ENCODE measurements around the gene SLITRK3. TPM values are rescaled to one million over a fixed set of nuclear protein-coding genes. Genes with fewer than 3 reads are reported as not detected.

Gene SLITRK3
- total RNA-seq, 2 experiments from 2014 or later: not detected

DNA sequence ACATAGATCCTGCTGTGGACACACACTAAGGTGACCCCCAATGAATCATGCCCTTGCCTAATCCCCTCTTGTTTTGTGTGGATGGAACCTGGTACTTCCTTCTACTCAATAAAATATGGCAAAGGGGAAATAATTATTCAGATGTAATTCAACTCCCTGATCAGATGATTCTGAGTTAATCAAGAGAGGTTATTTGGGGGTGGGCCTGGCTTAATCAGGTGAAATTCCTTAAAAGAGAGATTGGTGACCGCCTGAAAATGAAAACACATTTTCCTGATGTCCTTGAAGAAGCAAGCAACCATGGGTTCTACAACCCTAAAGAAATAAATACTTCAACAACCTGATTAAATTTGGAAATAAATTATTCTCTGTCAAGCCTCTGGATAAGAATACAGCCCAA lies 8.3 kb upstream of the SLITRK3 start:
- DNase-seq (no peak), ATAC-seq (no peak)
- Mint-ChIP-seq H3K27me3 (peaks cover 1% of the 10 kb centered on the region), H3K36me3 (ENCODE audit: low read depth) (no peaks in the 10 kb centered on the region), H3K4me3 (no peak overlapping the region), H3K27ac (no peak overlapping the region), H3K4me1 (ENCODE audit: low read depth) (no peaks in the 10 kb centered on the region), H3K9me3 (no peaks in the 10 kb centered on the region)
- ChIA-PET POLR2A (no interaction called here), CTCF (no interaction called here)
- intact Hi-C loops (cut with micrococcal nuclease): no loop called here
- TF ChIP-seq CTCF (IDR thresholded peaks at IDR 0.05): no peak

DNA sequence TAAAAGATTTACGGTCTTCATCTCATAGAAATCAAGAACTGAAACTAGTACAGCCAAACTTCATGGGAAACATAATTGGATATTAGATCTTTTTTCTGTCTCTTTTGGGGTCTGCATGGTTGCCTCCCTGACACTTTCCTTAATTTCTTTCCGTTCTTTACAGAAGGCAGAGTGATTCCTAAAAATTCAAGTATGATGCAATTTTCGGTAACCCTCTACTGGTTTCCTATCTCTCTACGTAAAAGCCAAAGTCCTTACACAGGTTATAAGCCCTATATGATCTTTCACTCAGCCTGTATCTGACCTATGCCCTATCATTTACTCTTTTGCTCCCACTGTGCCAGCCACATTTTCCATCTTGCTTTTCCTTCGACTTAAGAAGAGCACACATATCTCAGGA lies 6.8 kb upstream of the SLITRK3 start:
- no peak for TF ChIP-seq CTCF (IDR thresholded peaks at IDR 0.05)
- no peaks in the 10 kb centered on the region for H3K4me1 Mint-ChIP-seq (ENCODE audit: low read depth)
- ChIA-PET CTCF (interaction anchor here (0.6 kb wide), 1 partner anchor 139 kb away, joined by 3 read pairs; no protein-coding TSS in a partner anchor), POLR2A (no interaction called here)
- H3K36me3 Mint-ChIP-seq (ENCODE audit: low read depth): no peaks in the 10 kb centered on the region
- H3K4me3 Mint-ChIP-seq: no peak overlapping the region
- no peak for ATAC-seq
- no peak for DNase-seq
- H3K27ac Mint-ChIP-seq: no peak overlapping the region
- H3K27me3 Mint-ChIP-seq: peaks cover 5% of the 10 kb centered on the region
- intact Hi-C loops (cut with micrococcal nuclease): no loop called here
- H3K9me3 Mint-ChIP-seq: no peaks in the 10 kb centered on the region

DNA sequence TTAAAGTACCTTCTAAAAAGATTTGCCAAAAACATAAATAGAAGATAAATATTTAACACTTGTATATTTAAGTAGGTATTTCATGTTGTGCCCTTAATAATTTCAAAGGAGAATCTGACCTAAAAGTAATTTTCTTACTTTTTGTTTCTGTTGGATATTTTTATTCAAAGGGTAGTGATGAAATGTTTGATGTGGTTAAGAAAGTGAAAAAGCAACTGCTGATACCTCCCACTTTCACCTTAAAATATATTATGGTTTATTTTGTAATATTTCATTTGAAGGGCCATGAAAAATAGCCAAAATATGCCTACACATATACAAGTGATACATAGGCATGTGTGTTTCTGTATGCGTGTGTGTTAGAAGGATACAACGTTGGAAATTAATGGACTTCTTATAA lies 5.8 kb upstream of the SLITRK3 start:
- CTCF ChIA-PET: no interaction called here
- H3K4me3 Mint-ChIP-seq: no peak overlapping the region
- intact Hi-C loops (cut with micrococcal nuclease): no loop called here
- H3K4me1 Mint-ChIP-seq (ENCODE audit: low read depth): peaks cover 3% of the 10 kb centered on the region
- H3K9me3 Mint-ChIP-seq: no peaks in the 10 kb centered on the region
- H3K27me3 Mint-ChIP-seq: peaks cover 12% of the 10 kb centered on the region
- H3K36me3 Mint-ChIP-seq (ENCODE audit: low read depth): no peaks in the 10 kb centered on the region
- no peak for TF ChIP-seq CTCF (IDR thresholded peaks at IDR 0.05)
- no peak overlapping the region for H3K27ac Mint-ChIP-seq
- ATAC-seq (no peak), DNase-seq (no peak)
- POLR2A ChIA-PET: no interaction called here

GRCh38 chr3:165197481-165197800 lies 1.3 kb upstream of the SLITRK3 start:
- no peak for ATAC-seq
- no peak for TF ChIP-seq CTCF (IDR thresholded peaks at IDR 0.05)
- Mint-ChIP-seq H3K4me3 (no peak overlapping the region), H3K9me3 (no peaks in the 10 kb centered on the region), H3K27me3 (peaks cover 52% of the 10 kb centered on the region), H3K4me1 (ENCODE audit: low read depth) (peaks cover 13% of the 10 kb centered on the region), H3K27ac (no peak overlapping the region), H3K36me3 (ENCODE audit: low read depth) (no peaks in the 10 kb centered on the region)
- no peak for DNase-seq
- CTCF ChIA-PET: interaction anchor here (1.2 kb wide), 1 partner anchor 9 kb away, joined by 5 read pairs; no protein-coding TSS in a partner anchor
- intact Hi-C loops (cut with micrococcal nuclease): no loop called here
- POLR2A ChIA-PET: no interaction called here

DNA sequence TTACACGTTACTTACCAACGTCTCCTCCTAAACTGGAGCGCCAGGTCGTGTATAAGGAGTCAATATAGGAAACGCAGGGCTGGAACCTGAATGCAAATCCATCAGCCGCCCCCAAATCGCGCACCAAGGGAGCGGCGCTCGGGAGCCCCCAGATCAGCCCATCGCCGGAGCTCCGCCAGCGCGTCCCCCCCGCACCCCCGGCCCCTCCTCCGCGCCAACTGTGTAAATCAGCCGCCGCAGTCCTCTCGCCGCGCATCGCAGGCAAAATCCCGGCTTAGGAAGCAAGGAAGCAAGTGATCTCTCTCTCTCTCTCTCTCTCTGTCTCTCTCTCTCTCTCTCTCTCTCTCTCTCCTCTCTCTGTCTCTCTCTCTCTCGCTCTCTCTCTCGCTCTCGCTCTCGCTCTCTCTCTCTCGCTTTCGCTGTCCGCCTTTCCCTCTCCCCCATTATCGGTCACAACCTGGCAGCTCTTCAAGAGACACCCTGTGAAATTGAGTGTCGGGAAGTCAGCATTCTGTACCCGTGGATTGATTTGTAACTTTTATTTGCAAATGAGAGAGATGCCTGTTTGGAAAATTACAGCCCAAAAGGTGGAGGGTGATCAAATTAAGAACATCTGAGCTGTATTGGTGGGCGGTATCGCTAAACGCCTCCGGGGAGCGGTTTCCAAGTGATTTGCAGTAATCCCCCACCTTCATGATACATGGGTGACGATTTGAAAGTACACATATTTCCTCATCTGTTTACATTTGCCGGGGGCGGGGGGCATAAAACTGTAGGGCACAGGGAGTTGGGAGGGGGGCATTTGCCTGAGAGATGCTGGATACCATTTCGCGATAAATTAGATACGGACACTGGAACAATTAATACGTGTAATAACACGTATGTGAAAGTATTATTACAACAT lies 645 bp upstream of the SLITRK3 start:
- H3K27ac Mint-ChIP-seq: no peak overlapping the region
- POLR2A ChIA-PET: no interaction called here

More for the DNA sequence above, 645 bp upstream of the SLITRK3 start:
- CTCF ChIA-PET: interaction anchor here (1.2 kb wide), 1 partner anchor 10 kb away, joined by 5 read pairs; no protein-coding TSS in a partner anchor
- H3K9me3 Mint-ChIP-seq: no peaks in the 10 kb centered on the region
- H3K4me3 Mint-ChIP-seq: peak overlapping the region; percentile 37
- intact Hi-C loops (cut with micrococcal nuclease): no loop called here
- peaks cover 52% of the 10 kb centered on the region for H3K27me3 Mint-ChIP-seq
- H3K36me3 Mint-ChIP-seq (ENCODE audit: low read depth): no peaks in the 10 kb centered on the region
- H3K4me1 Mint-ChIP-seq (ENCODE audit: low read depth): peaks cover 13% of the 10 kb centered on the region
- DNase-seq (no peak), ATAC-seq (no peak)
- no peak for TF ChIP-seq CTCF (IDR thresholded peaks at IDR 0.05)

All from activated CD8-positive, alpha-beta T cell treated with anti-CD3 and anti-CD28 coated beads for 36 hours (primary cell).